HEK293 (cell line): ENCODE measurements around the gene ZC3H8.

Source experiments
- ZBTB8A ChIP-seq: fragments of 450-650 bp; formaldehyde crosslinking; IDR thresholded peaks from 2 replicates; pipeline ENCODE4 v1.5.1; 2016; ENCODE audit warnings: missing biosample characterization, missing genetic modification characterization
- ZNF221 ChIP-seq: fragments of 450-650 bp; formaldehyde crosslinking; IDR thresholded peaks from 2 replicates; pipeline ENCODE4 v1.5.1; 2017; ENCODE audit warnings: missing biosample characterization, missing genetic modification characterization, borderline replicate concordance
- ZNF350 ChIP-seq: fragments of 450-650 bp; formaldehyde crosslinking; IDR thresholded peaks from 2 replicates; pipeline ENCODE4 v1.5.0; 2017; ENCODE audit warnings: missing biosample characterization, mild to moderate bottlenecking, missing genetic modification characterization
- TF ChIP-seq, protein P1 (sequence below): fragments of 450-650 bp; formaldehyde crosslinking; IDR thresholded peaks from 2 replicates; pipeline ENCODE4 v1.5.1; 2016; ENCODE audit warnings: missing biosample characterization, missing genetic modification characterization

DNA sequence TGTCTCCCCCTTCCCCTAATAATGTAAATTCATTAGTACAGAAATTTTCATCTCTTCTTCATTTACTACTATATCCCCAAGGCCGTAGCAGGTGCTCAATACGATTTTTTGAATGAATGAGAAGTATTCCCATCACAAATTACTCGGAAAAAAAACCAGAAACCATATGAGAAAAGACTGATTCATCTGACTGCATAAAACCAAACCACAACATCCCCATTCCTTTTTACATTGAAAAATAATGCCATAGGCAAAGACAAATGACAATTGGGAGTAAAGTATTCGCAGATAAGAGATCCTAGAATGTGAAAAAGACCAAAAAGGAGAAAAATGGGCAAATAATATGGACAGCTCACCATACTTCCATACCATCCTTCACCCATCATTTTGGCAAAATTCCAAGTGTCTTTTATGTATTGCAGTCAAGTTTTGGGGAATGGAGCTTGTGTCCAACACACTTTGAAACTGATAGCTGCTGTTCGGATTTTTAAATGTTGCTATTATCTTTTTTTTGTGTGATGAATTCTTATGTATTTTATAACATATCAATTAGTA, 1.5 kb downstream of the ZC3H8 start:
- no peak for TF ChIP-seq ZNF221
- no peak for TF ChIP-seq ZNF350 (tag by site-specific recombination)
- TF ChIP-seq ZBTB8A: no peak
- TF ChIP-seq, protein P1, sequence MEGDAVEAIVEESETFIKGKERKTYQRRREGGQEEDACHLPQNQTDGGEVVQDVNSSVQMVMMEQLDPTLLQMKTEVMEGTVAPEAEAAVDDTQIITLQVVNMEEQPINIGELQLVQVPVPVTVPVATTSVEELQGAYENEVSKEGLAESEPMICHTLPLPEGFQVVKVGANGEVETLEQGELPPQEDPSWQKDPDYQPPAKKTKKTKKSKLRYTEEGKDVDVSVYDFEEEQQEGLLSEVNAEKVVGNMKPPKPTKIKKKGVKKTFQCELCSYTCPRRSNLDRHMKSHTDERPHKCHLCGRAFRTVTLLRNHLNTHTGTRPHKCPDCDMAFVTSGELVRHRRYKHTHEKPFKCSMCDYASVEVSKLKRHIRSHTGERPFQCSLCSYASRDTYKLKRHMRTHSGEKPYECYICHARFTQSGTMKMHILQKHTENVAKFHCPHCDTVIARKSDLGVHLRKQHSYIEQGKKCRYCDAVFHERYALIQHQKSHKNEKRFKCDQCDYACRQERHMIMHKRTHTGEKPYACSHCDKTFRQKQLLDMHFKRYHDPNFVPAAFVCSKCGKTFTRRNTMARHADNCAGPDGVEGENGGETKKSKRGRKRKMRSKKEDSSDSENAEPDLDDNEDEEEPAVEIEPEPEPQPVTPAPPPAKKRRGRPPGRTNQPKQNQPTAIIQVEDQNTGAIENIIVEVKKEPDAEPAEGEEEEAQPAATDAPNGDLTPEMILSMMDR (tag by site-specific recombination): no peak
